Keratinocyte (primary cell): ENCODE data around the gene OSBPL10.

Source experiments
- EZH2 ChIP-seq: IDR thresholded peaks from one replicate; pipeline ENCODE4 v1.6.1; 2012; ENCODE audit warnings: inconsistent platforms, mild to moderate bottlenecking, low read length, moderate library complexity
- TF ChIP-seq, protein P1 (sequence below), 3 experiments: IDR thresholded peaks in 1 of 3; conservative IDR thresholded peaks in 1 of 3; optimal IDR thresholded peaks in 1 of 3; 2 replicates in 2 of 3; 3 replicates in 1 of 3; pipeline versions ENCODE3 to v1.5.1; 2011; ENCODE audit warnings: low read length in 3 of 3, mild to moderate bottlenecking in 3 of 3, moderate library complexity in 2 of 3, control low read depth in 1 of 3, inconsistent platforms in 1 of 3; ENCODE audit not compliant: insufficient read depth in 2 of 3; ENCODE audit errors: extremely low read depth in 1 of 3

DNA sequence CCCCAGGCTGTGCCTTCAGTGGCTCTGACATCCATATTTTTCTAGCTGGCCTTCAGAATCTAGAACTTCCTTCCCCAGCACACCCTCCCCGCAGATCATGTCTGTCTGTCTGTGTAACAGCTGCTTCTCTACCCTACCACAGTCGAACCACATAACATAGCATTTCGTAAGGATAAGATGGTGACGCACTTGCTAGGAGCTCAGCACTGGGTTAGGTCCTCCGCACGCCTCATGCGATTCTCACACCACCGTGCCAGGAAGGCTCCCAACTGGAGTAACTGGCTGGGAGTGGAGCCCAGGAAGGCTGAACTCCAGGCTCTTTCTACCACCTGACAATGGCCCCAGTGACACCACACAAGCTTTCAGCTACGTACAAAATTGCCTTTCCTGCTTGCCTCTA lies 279.8 kb downstream of the OSBPL10 start:
- TF ChIP-seq, protein P1, sequence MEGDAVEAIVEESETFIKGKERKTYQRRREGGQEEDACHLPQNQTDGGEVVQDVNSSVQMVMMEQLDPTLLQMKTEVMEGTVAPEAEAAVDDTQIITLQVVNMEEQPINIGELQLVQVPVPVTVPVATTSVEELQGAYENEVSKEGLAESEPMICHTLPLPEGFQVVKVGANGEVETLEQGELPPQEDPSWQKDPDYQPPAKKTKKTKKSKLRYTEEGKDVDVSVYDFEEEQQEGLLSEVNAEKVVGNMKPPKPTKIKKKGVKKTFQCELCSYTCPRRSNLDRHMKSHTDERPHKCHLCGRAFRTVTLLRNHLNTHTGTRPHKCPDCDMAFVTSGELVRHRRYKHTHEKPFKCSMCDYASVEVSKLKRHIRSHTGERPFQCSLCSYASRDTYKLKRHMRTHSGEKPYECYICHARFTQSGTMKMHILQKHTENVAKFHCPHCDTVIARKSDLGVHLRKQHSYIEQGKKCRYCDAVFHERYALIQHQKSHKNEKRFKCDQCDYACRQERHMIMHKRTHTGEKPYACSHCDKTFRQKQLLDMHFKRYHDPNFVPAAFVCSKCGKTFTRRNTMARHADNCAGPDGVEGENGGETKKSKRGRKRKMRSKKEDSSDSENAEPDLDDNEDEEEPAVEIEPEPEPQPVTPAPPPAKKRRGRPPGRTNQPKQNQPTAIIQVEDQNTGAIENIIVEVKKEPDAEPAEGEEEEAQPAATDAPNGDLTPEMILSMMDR (optimal IDR thresholded peaks at IDR 0.05 in 1 of 3, IDR thresholded peaks at IDR 0.05 in 1 of 3, conservative IDR thresholded peaks at IDR 0.05 in 1 of 3; ENCODE audit: extremely low read depth in 1 of 3, insufficient read depth in 2 of 3, low read length in 3 of 3): no peak
- TF ChIP-seq EZH2: no peak
